Endothelial cell of umbilical vein (primary cell): ENCODE data around the gene CCDC93. TPM values are rescaled to one million over a fixed set of nuclear protein-coding genes. Genes with fewer than 3 reads are reported as not detected.

ENCODE experiments used
- BruUV-seq: library from RNA; stranded (reverse); fragments of 400-500 nt; replicated peaks from 2 replicates; lab custom pipeline; 2021; lab: Mats Ljungman, UMichigan
- CTCF ChIA-PET: fragments of 300-600, 350-600 bp; sonication (Branson Sonifier 250); formaldehyde crosslinking; loops from one replicate; lab custom pipeline; 2021; ENCODE audit warnings: antibody characterized with exemption, inconsistent platforms; lab: Charles Lee
- POLR2A ChIA-PET: fragments of 300-600, 350-600 bp; sonication (Branson Sonifier 250); formaldehyde crosslinking; loops from one replicate; lab custom pipeline; 2021; ENCODE audit warnings: antibody characterized with exemption, inconsistent platforms; lab: Charles Lee
- DNase-seq: peaks from one replicate; pipeline ENCODE4 v3.0.0-alpha.2; 2011; ENCODE audit warnings: low read depth, low spot score
- FAIRE-seq: peaks from 2 replicates; lab custom pipeline; 2011; peaks lifted over from hg19 to GRCh38; lab: Jason Lieb, UNC
- H2AFZ ChIP-seq: 2 replicates; pipeline ENCODE4 v1.6.0; 2012; ENCODE audit warnings: low read depth, low read length, control low read depth, inconsistent platforms
- H3K27ac ChIP-seq: 2 replicates; pipeline ENCODE4 v1.5.1; 2011; ENCODE audit warnings: low read depth, mild to moderate bottlenecking, control low read depth, low read length, moderate library complexity; ENCODE audit not compliant: insufficient read depth
- H3K27me3 ChIP-seq, 2 experiments: 2 replicates each; pipeline versions ENCODE4 v1.6.0 to v1.6.1; 2011; ENCODE audit warnings: low read length in 2 of 2, mixed read lengths in 1 of 2; ENCODE audit not compliant: control insufficient read depth in 2 of 2, insufficient read depth in 2 of 2
- H3K36me3 ChIP-seq, 2 experiments: 2 replicates in 1 of 2; 3 replicates in 1 of 2; pipeline ENCODE4 v1.5.1; 2011; ENCODE audit warnings: low read length in 2 of 2, mild to moderate bottlenecking in 1 of 2, moderate library complexity in 1 of 2; ENCODE audit not compliant: control insufficient read depth in 2 of 2, insufficient read depth in 2 of 2; ENCODE audit errors: extremely low read depth in 1 of 2
- H3K4me1 ChIP-seq: 3 replicates; pipeline ENCODE4 v1.5.1; 2011; ENCODE audit warnings: mild to moderate bottlenecking, low read length; ENCODE audit not compliant: control insufficient read depth, insufficient read depth; ENCODE audit errors: extremely low read depth
- H3K4me2 ChIP-seq: 2 replicates; pipeline ENCODE4 v1.6.1; 2011; ENCODE audit warnings: low read length, control low read depth, mixed read lengths; ENCODE audit not compliant: insufficient read depth
- H3K4me3 ChIP-seq, 3 experiments: fragments of 200-600 bp in 1 of 3; sonication (generic), shearing (Covaris generic) in 1 of 3; replicated peaks in 1 of 3; 2 replicates each; pipeline ENCODE4 v1.5.1; 2011 to 2016; ENCODE audit warnings: control low read depth in 3 of 3, low read length in 3 of 3, mild to moderate bottlenecking in 2 of 3, inconsistent platforms in 1 of 3, low read depth in 1 of 3, moderate library complexity in 1 of 3; ENCODE audit not compliant: insufficient read depth in 1 of 3
- H3K79me2 ChIP-seq: 2 replicates; pipeline ENCODE4 v1.6.0; 2012; ENCODE audit warnings: low read length, inconsistent platforms; ENCODE audit not compliant: control insufficient read depth, insufficient read depth
- H3K9ac ChIP-seq: replicated peaks from 2 replicates; pipeline ENCODE3; 2011; ENCODE audit warnings: low read length, control low read depth; ENCODE audit not compliant: insufficient read depth; ENCODE audit errors: extremely low read depth
- H3K9me1 ChIP-seq: replicated peaks from 3 replicates; pipeline ENCODE4 v1.6.0; 2011; ENCODE audit warnings: mild to moderate bottlenecking, low read length; ENCODE audit not compliant: control insufficient read depth, insufficient read depth; ENCODE audit errors: extremely low read depth
- H3K9me3 ChIP-seq: replicated peaks from 2 replicates; pipeline ENCODE4 v1.5.1; 2012; ENCODE audit warnings: low read length, inconsistent platforms; ENCODE audit not compliant: control insufficient read depth, insufficient read depth
- H4K20me1 ChIP-seq: replicated peaks from 2 replicates; pipeline ENCODE3; 2011; ENCODE audit warnings: mild to moderate bottlenecking, low read length; ENCODE audit not compliant: control insufficient read depth, insufficient read depth; ENCODE audit errors: extremely low read depth
- EZH2 ChIP-seq: IDR thresholded peaks from 2 replicates; pipeline ENCODE4 v1.6.1; 2012; ENCODE audit warnings: borderline replicate concordance, low read depth, mild to moderate bottlenecking, moderate library complexity, low read length, inconsistent platforms; ENCODE audit not compliant: severe bottlenecking
- FOS ChIP-seq: IDR thresholded peaks from 2 replicates; pipeline ENCODE4 v1.6.1; 2011; ENCODE audit warnings: mild to moderate bottlenecking, low read length, moderate library complexity, borderline replicate concordance; ENCODE audit not compliant: insufficient read depth
- GATA2 ChIP-seq: IDR thresholded peaks from 2 replicates; pipeline ENCODE4 v1.7.0; 2011; ENCODE audit warnings: low read depth, mild to moderate bottlenecking, moderate library complexity, mixed read lengths, low read length; ENCODE audit not compliant: insufficient read length, insufficient read depth
- JUN ChIP-seq: IDR thresholded peaks from 2 replicates; pipeline ENCODE4 v1.6.1; 2011; ENCODE audit warnings: borderline replicate concordance, low read depth; ENCODE audit not compliant: insufficient read length, insufficient read depth
- MYC ChIP-seq: IDR thresholded peaks from one replicate; pipeline ENCODE4 v1.6.1; 2011; ENCODE audit warnings: mild to moderate bottlenecking, low read depth, low read length
- POLR2AphosphoS5 ChIP-seq: IDR thresholded peaks from 2 replicates; pipeline ENCODE4 v1.6.1; 2012; ENCODE audit warnings: low read depth, mild to moderate bottlenecking, control low read depth, low read length, moderate library complexity; ENCODE audit not compliant: insufficient read depth
- dilution Hi-C: fragments of 300-500 bp; cut with MboI; formaldehyde crosslinking; loops from one replicate; pipeline ENCODE4 v1.15.0; 2019; ENCODE audit warnings: low sequenced_read_pairs; ENCODE audit not compliant: extremely low pct_ligation_motif_present
- intact Hi-C: fragments of 100-400 bp; cut with micrococcal nuclease; formaldehyde crosslinking; loops from one replicate; pipeline ENCODE4 v1.10.0; 2022
- polyA plus RNA-seq, 4 experiments: library from polyadenylated mRNA; depleted of rRNA in 3 of 4; stranded (reverse) in 3 of 4; unstranded in 1 of 4; fragments of >200 nt; gene quantifications; 2 replicates each; pipeline versions ENCODE4 v1.2.1 to v1.2.3, GENCODE V29; 2011 to 2012; ENCODE audit warnings: missing spikeins in 1 of 4
- total RNA-seq: library from RNA; stranded (reverse); gene quantifications from 2 replicates; pipeline ENCODE4 v1.2.3, GENCODE V29; 2021
- TF ChIP-seq, protein P1 (sequence below), 2 donors: IDR thresholded peaks; 1 replicate in 1 of 2; 2 replicates in 1 of 2; pipeline ENCODE4 v1.5.1; 2011; ENCODE audit warnings: low read length in 2 of 2, mild to moderate bottlenecking in 2 of 2, moderate library complexity in 2 of 2, control low read depth in 1 of 2, inconsistent platforms in 1 of 2, low read depth in 1 of 2; ENCODE audit not compliant: insufficient read depth in 1 of 2; ENCODE audit errors: extremely low read depth in 1 of 2

Gene CCDC93
- total and polyA plus RNA-seq, 2 donors (not counting 3 experiments of a cell fraction or from before 2014, with no cell fraction given) = 13.8 to 35.1 TPM

DNA sequence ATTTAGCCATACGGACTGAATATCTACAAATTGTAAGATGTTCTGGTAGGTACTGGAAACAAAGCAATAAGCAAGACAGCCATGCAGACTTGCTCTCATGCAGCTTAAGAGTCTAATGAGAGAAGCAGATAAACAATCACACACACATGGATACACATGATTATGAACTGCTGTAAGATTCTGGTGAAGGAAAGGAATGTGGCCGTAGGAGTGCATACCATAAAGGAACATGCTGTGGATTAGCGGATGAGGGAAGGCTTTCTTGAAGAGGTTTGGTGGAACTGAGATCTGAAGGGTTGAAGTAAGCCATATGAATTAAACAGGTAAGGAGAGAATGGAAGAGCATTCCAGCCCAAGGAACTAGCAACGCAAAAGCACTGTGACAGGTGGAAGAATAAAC, 13.8 kb downstream of the CCDC93 start:
- CTCF ChIA-PET = interaction anchor here (0.7 to 0.9 kb wide), 2 partner anchors 30 to 186 kb away, joined by 3 read pairs; partner anchors contain the start of gene DDX18
- intact Hi-C loops (loop anchor here (5.0 kb wide), 1 partner anchor 63 kb away; no protein-coding TSS in a partner anchor), dilution Hi-C loops (no loop called here)
- H3K27ac ChIP-seq = no peak overlapping the region
- no peaks in the 10 kb centered on the region for H3K9me3 ChIP-seq
- peaks cover 3% of the 10 kb centered on the region for H3K79me2 ChIP-seq
- no peak overlapping the region for H3K4me2 ChIP-seq
- H3K4me3 ChIP-seq = no peak overlapping the region
- H2AFZ ChIP-seq = no peak overlapping the region
- BruUV-seq = no TSS peak
- POLR2A ChIA-PET = no interaction called here
- TF ChIP-seq GATA2 (no peak), EZH2 (no peak), FOS (no peak), JUN (no peak), POLR2AphosphoS5 (no peak), MYC (no peak)
- TF ChIP-seq, protein P1, sequence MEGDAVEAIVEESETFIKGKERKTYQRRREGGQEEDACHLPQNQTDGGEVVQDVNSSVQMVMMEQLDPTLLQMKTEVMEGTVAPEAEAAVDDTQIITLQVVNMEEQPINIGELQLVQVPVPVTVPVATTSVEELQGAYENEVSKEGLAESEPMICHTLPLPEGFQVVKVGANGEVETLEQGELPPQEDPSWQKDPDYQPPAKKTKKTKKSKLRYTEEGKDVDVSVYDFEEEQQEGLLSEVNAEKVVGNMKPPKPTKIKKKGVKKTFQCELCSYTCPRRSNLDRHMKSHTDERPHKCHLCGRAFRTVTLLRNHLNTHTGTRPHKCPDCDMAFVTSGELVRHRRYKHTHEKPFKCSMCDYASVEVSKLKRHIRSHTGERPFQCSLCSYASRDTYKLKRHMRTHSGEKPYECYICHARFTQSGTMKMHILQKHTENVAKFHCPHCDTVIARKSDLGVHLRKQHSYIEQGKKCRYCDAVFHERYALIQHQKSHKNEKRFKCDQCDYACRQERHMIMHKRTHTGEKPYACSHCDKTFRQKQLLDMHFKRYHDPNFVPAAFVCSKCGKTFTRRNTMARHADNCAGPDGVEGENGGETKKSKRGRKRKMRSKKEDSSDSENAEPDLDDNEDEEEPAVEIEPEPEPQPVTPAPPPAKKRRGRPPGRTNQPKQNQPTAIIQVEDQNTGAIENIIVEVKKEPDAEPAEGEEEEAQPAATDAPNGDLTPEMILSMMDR (IDR thresholded peaks at IDR 0.05; ENCODE audit: extremely low read depth in 1 of 2, insufficient read depth in 1 of 2, low read depth in 1 of 2, low read length in 2 of 2) = no peak
- no peaks in the 10 kb centered on the region for H3K27me3 ChIP-seq
- H4K20me1 ChIP-seq = no peaks in the 10 kb centered on the region
- H3K9me1 ChIP-seq = no peaks in the 10 kb centered on the region
- peaks cover 30 to 37% of the 10 kb centered on the region in 2 experiments for H3K36me3 ChIP-seq
- no peak for FAIRE-seq
- no peak overlapping the region for H3K9ac ChIP-seq
- H3K4me1 ChIP-seq = no peaks in the 10 kb centered on the region
- DNase-seq = no peak
